HG02852 (cell line): ENCODE measurements around the gene POLD2.

Source experiments
- ATAC-seq: cut with Tn5 transposase; IDR thresholded peaks from one replicate; pipeline ENCODE4 v1.9.1; 2021; ENCODE audit warnings: mild to moderate bottlenecking, moderate library complexity; ENCODE audit not compliant: unreplicated experiment

The POLD2 gene

GRCh38 chr7:44084701-44085100 lies 38.6 kb downstream of the POLD2 start:
- ATAC-seq: no peak

GRCh38 chr7:44083796-44084195 lies 39.6 kb downstream of the POLD2 start:
- ATAC-seq: no peak

- ATAC-seq: peak; percentile 88
Measured at GRCh38 chr7:44082541-44083207, 40.7 kb downstream of the POLD2 start.

GRCh38 chr7:44081266-44081748 lies 42.0 kb downstream of the POLD2 start:
- ATAC-seq: no peak

- no peak for ATAC-seq
Measured at GRCh38 chr7:44080686-44081265, 42.6 kb downstream of the POLD2 start.

GRCh38 chr7:44080118-44080517 lies 43.2 kb downstream of the POLD2 start:
- ATAC-seq: no peak

GRCh38 chr7:44079331-44080021 lies 43.9 kb downstream of the POLD2 start:
- no peak for ATAC-seq

GRCh38 chr7:44078521-44078920 lies 44.8 kb downstream of the POLD2 start:
- ATAC-seq: no peak

- no peak for ATAC-seq
Measured at GRCh38 chr7:44077681-44078091, 45.7 kb downstream of the POLD2 start.

GRCh38 chr7:44077061-44077460 lies 46.3 kb downstream of the POLD2 start:
- ATAC-seq: no peak

GRCh38 chr7:44076101-44076895 lies 47.0 kb downstream of the POLD2 start:
- ATAC-seq: no peak

GRCh38 chr7:44075296-44076075 lies 47.9 kb downstream of the POLD2 start:
- ATAC-seq: no peak

- ATAC-seq: no peak
Measured at GRCh38 chr7:44074349-44074695, 49.0 kb downstream of the POLD2 start.

- ATAC-seq: peak; percentile 50
Measured at GRCh38 chr7:44073664-44074348, 49.5 kb downstream of the POLD2 start.

GRCh38 chr7:44072364-44073231 lies 50.8 kb downstream of the POLD2 start:
- no peak for ATAC-seq

GRCh38 chr7:44071726-44072363 lies 51.5 kb downstream of the POLD2 start:
- ATAC-seq: no peak

- no peak for ATAC-seq
Measured at GRCh38 chr7:44068054-44068453, 55.3 kb downstream of the POLD2 start.

- ATAC-seq: no peak
Measured at GRCh38 chr7:44067064-44067951, 56.0 kb downstream of the POLD2 start.
